CD14-positive monocyte (primary cell): ENCODE results near the gene AMT. TPM values are rescaled to one million over a fixed set of nuclear protein-coding genes. Genes with fewer than 3 reads are reported as not detected.

Experiments used
- DNase-seq, 3 donors: peaks; one replicate each; pipeline ENCODE4 v3.0.0-alpha.2; 2011 to 2022
- H2AFZ ChIP-seq: 2 replicates; pipeline ENCODE4 v1.6.0; 2012; ENCODE audit warnings: mild to moderate bottlenecking, low read depth, low read length, inconsistent platforms; ENCODE audit not compliant: insufficient read depth, poor library complexity, severe bottlenecking
- H3K27ac ChIP-seq, 2 donors: 1 replicate in 1 of 2; 2 replicates in 1 of 2; pipeline ENCODE4 v1.5.1; 2012 to 2013; ENCODE audit warnings: low read length in 2 of 2, control low read depth in 1 of 2, inconsistent platforms in 1 of 2, low read depth in 1 of 2, mild to moderate bottlenecking in 1 of 2
- H3K27me3 ChIP-seq, 2 donors: one replicate each; pipeline versions ENCODE4 v1.6.0 to v1.6.1; 2011 to 2013; ENCODE audit warnings: low read length in 2 of 2; ENCODE audit not compliant: control insufficient read depth in 2 of 2, insufficient read depth in 2 of 2
- H3K36me3 ChIP-seq, 2 donors: replicated peaks in 1 of 2; 1 replicate in 1 of 2; 2 replicates in 1 of 2; pipeline versions ENCODE4 v1.5.1 to v1.6.1; 2012 to 2013; ENCODE audit warnings: low read length in 2 of 2, control low read depth in 1 of 2, inconsistent platforms in 1 of 2, mild to moderate bottlenecking in 1 of 2; ENCODE audit not compliant: insufficient read depth in 2 of 2, control insufficient read depth in 1 of 2
- H3K4me1 ChIP-seq, 2 donors: 1 replicate in 1 of 2; 2 replicates in 1 of 2; pipeline versions ENCODE4 v1.5.1 to v1.6.1; 2012 to 2013; ENCODE audit warnings: low read length in 2 of 2, control low read depth in 1 of 2, inconsistent platforms in 1 of 2, mild to moderate bottlenecking in 1 of 2, moderate library complexity in 1 of 2; ENCODE audit not compliant: insufficient read depth in 2 of 2, control insufficient read depth in 1 of 2
- H3K4me2 ChIP-seq: replicated peaks from 2 replicates; pipeline ENCODE3; 2012; ENCODE audit warnings: low read length, moderate library complexity, mild to moderate bottlenecking; ENCODE audit not compliant: poor library complexity, severe bottlenecking; ENCODE audit errors: extremely low read depth
- H3K4me3 ChIP-seq, 3 experiments: fragments of 200-600 bp in 1 of 3; sonication (generic) in 1 of 3; replicated peaks in 1 of 3; 1 replicate in 2 of 3; 2 replicates in 1 of 3; pipeline ENCODE4 v1.5.1; 2011 to 2013; ENCODE audit warnings: low read length in 3 of 3, mild to moderate bottlenecking in 3 of 3, control low read depth in 2 of 3, low read depth in 2 of 3, inconsistent platforms in 1 of 3, moderate library complexity in 1 of 3
- H3K79me2 ChIP-seq: 2 replicates; pipeline ENCODE4 v1.6.0; 2012; ENCODE audit warnings: mild to moderate bottlenecking, control low read depth, inconsistent platforms, low read length, moderate library complexity; ENCODE audit not compliant: insufficient read depth
- H3K9ac ChIP-seq: 2 replicates; pipeline ENCODE4 v1.6.0; 2017; ENCODE audit warnings: low read length, mild to moderate bottlenecking; ENCODE audit not compliant: insufficient read depth, poor library complexity, severe bottlenecking
- H3K9me3 ChIP-seq, 2 donors: replicated peaks in 1 of 2; 1 replicate in 1 of 2; 2 replicates in 1 of 2; pipeline versions ENCODE4 v1.5.1 to v1.6.1; 2012 to 2013; ENCODE audit warnings: low read length in 2 of 2, control low read depth in 1 of 2; ENCODE audit not compliant: control insufficient read depth in 1 of 2, insufficient read depth in 1 of 2
- H4K20me1 ChIP-seq: 2 replicates; pipeline ENCODE4 v1.6.0; 2012; ENCODE audit warnings: mild to moderate bottlenecking, low read length, control low read depth, moderate library complexity; ENCODE audit not compliant: insufficient read depth
- H3K27ac Mint-ChIP-seq, 7 donors: one replicate each; pipeline ENCODE4 v1.8.0; 2020; ENCODE audit warnings: mild to moderate bottlenecking in 7 of 7, mixed read lengths in 7 of 7, moderate library complexity in 6 of 7, inconsistent platforms in 2 of 7
- H3K27me3 Mint-ChIP-seq, 3 donors: one replicate each; pipeline ENCODE4 v1.8.0; 2021 to 2022; ENCODE audit warnings: low read depth in 3 of 3, mild to moderate bottlenecking in 3 of 3, mixed read lengths in 3 of 3, moderate library complexity in 3 of 3, inconsistent platforms in 1 of 3
- H3K36me3 Mint-ChIP-seq, 2 donors: one replicate each; pipeline ENCODE4 v1.8.0; 2020; ENCODE audit warnings: mixed read lengths in 2 of 2, inconsistent platforms in 1 of 2, mild to moderate bottlenecking in 1 of 2
- H3K4me1 Mint-ChIP-seq: one replicate; pipeline ENCODE4 v1.8.0; 2020; ENCODE audit warnings: mild to moderate bottlenecking, mixed read lengths
- H3K4me3 Mint-ChIP-seq, 2 donors: one replicate each; pipeline ENCODE4 v1.8.0; 2020; ENCODE audit warnings: mild to moderate bottlenecking in 2 of 2, mixed read lengths in 2 of 2, moderate library complexity in 1 of 2
- H3K9me3 Mint-ChIP-seq, 7 donors: one replicate each; pipeline ENCODE4 v1.8.0; 2020 to 2022; ENCODE audit warnings: mixed read lengths in 7 of 7, mild to moderate bottlenecking in 6 of 7, moderate library complexity in 6 of 7, inconsistent platforms in 2 of 7
- WGBS: methylation state at CpG from one replicate; pipeline ENCODE4 v1.1.5; 2013; ENCODE audit warnings: missing lambda C conversion rate; ENCODE audit not compliant: insufficient coverage; 5-methylcytosine and 5-hydroxymethylcytosine counted together
- intact Hi-C, 2 donors: fragments of 100-400 bp; cut with micrococcal nuclease; formaldehyde crosslinking; loops; one replicate each; pipeline versions ENCODE4 v1.15.0 to v1.15.1; 2023
- polyA plus RNA-seq, 3 donors: library from polyadenylated mRNA; depleted of rRNA in 1 of 3; unstranded in 2 of 3; stranded (reverse) in 1 of 3; fragments of 300-500 nt in 2 of 3; fragments of >200 nt in 1 of 3; fragmentation: Illumina TruSeq in 2 of 3; gene quantifications; 1 replicate in 2 of 3; 2 replicates in 1 of 3; pipeline ENCODE4 v1.2.3, GENCODE V29; 2012 to 2021
- TF ChIP-seq, protein P1 (sequence below): fragments of 200-600 bp; IDR thresholded peaks from one replicate; pipeline ENCODE4 v1.8.0; 2022; ENCODE audit warnings: antibody characterized with exemption, mild to moderate bottlenecking

The AMT gene
- polyA plus RNA-seq, 3 donors: 2.0 to 25.1 (median 3.1) TPM

DNA sequence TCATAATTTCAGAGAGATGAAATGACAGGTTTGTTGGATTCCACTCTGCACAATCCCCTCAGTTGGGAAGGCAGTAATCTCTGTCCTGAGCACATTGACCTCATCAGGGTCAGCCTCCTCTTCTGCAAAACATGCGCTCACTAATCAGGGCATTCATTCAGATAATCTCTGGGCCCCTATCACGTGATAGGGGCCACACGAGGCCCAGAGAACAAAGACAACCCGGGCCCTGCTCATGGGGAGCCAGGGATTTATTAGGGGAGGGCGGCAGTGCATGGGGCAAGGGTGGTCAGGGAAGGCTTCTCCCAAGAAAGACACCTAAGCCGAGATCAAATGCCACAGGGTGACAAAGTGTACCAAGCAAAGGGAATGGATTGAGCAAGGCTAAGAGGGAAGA is 8.9 kb downstream of the AMT start:
- peak overlapping the region in 1 of 2 donors; percentile 20 for H3K4me3 Mint-ChIP-seq
- peaks cover 0 to 2% (median 0%) of the 10 kb centered on the region in 7 donors for H3K9me3 Mint-ChIP-seq
- TF ChIP-seq, protein P1, sequence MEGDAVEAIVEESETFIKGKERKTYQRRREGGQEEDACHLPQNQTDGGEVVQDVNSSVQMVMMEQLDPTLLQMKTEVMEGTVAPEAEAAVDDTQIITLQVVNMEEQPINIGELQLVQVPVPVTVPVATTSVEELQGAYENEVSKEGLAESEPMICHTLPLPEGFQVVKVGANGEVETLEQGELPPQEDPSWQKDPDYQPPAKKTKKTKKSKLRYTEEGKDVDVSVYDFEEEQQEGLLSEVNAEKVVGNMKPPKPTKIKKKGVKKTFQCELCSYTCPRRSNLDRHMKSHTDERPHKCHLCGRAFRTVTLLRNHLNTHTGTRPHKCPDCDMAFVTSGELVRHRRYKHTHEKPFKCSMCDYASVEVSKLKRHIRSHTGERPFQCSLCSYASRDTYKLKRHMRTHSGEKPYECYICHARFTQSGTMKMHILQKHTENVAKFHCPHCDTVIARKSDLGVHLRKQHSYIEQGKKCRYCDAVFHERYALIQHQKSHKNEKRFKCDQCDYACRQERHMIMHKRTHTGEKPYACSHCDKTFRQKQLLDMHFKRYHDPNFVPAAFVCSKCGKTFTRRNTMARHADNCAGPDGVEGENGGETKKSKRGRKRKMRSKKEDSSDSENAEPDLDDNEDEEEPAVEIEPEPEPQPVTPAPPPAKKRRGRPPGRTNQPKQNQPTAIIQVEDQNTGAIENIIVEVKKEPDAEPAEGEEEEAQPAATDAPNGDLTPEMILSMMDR: no peak
- peaks cover 14 to 34% of the 10 kb centered on the region in 2 donors for H3K36me3 Mint-ChIP-seq
- no peak overlapping the region for H3K9ac ChIP-seq
- H3K27me3 ChIP-seq: no peaks in the 10 kb centered on the region
- intact Hi-C loops: loop anchor here (2.0 to 10.0 kb wide), 5 partner anchors 15 to 76 kb away; partner anchors contain the start of genes GPX1 (in 1 of the 2) and NICN1 (in 1 of the 2)
- peak overlapping the region in 1 of 3 experiments; percentile 99 for H3K4me3 ChIP-seq
- peaks cover 67% of the 10 kb centered on the region for H3K4me1 Mint-ChIP-seq
- 100% methylated on average over 3 of the region's 6 CpGs for WGBS
- no peaks in the 10 kb centered on the region for H3K27me3 Mint-ChIP-seq
- peak overlapping the region in 1 of 2 donors; percentile 90 for H3K27ac ChIP-seq
- H4K20me1 ChIP-seq: peaks cover 58% of the 10 kb centered on the region
- H3K79me2 ChIP-seq: peaks cover 82% of the 10 kb centered on the region
- DNase-seq: no peak
- H3K9me3 ChIP-seq: no peaks in the 10 kb centered on the region
- H3K4me1 ChIP-seq: peaks cover 64 to 74% of the 10 kb centered on the region in 2 donors
- H3K27ac Mint-ChIP-seq: peak overlapping the region in 5 of 7 donors; percentile 76 to 96 (median 95)
- H3K4me2 ChIP-seq: peak overlapping the region; percentile 74
- no peak overlapping the region for H2AFZ ChIP-seq
- peaks cover 7 to 9% of the 10 kb centered on the region in 2 donors for H3K36me3 ChIP-seq

DNA sequence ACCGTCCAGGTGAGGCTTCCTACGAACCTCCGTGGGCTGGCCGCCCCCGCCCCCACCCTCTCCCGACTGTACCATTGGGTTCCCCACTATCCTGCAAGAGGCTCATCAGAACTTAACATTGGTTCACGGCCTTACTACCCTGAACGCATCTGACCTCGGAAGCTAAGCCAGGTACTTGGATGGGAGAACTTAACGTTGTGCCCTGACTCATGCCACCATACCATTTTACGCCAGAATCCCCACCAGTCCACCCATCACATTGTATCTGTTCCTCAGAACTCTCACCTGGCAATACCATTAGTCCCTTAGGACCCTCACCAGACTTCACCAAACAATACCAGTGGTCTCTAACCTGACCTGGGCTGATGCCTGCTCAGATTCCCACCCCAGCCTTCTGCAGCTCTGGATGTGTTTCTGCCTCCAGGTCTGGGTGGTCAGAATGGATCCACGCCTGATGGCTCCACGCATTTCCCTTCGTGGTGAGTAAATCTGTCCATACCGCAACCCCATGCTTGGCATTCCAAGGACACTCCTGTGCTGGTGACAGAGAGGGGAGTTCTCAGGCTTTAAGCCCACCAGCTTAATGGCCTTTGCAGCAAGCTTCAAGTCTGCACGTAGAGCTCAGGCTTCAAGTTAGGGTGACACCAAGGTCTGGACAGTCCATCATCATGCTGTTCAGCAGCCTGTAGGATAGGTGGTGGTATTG is 9.5 kb downstream of the AMT start:
- Histone ChIP-seq H3K27ac (peak overlapping the region; percentile 84 to 90), H3K4me2 (peak overlapping the region; percentile 74), H4K20me1 (peaks cover 60% of the 10 kb centered on the region), H3K9me3 (no peaks in the 10 kb centered on the region), H3K4me1 (peaks cover 68 to 80% of the 10 kb centered on the region in 2 donors), H3K36me3 (peaks cover 7 to 9% of the 10 kb centered on the region in 2 donors), H3K27me3 (no peaks in the 10 kb centered on the region), H3K79me2 (peaks cover 84% of the 10 kb centered on the region), H2AFZ (peak overlapping the region; percentile 74), H3K9ac (peak overlapping the region; percentile 95), H3K4me3 (peak overlapping the region; percentile 78 to 99 (median 79))
- intact Hi-C loops: loop anchor here (2.0 to 10.0 kb wide), 5 partner anchors 16 to 75 kb away; partner anchors contain the start of genes GPX1 (in 1 of the 2) and NICN1 (in 1 of the 2)
- peaks cover 12 to 29% of the 10 kb centered on the region in 2 donors for H3K36me3 Mint-ChIP-seq
- peak overlapping the region; percentile 91 to 96 (median 95) for H3K27ac Mint-ChIP-seq
- H3K9me3 Mint-ChIP-seq: peaks cover 0 to 2% (median 0%) of the 10 kb centered on the region in 7 donors
- H3K4me3 Mint-ChIP-seq: peak overlapping the region; percentile 87 to 91
- TF ChIP-seq, protein P1: no peak
- 35% methylated on average over 16 of the region's 16 CpGs for WGBS
- DNase-seq: no peak
- peaks cover 69% of the 10 kb centered on the region for H3K4me1 Mint-ChIP-seq
- H3K27me3 Mint-ChIP-seq: no peaks in the 10 kb centered on the region
